Ovary (tissue), 9 donors: Measurements from ENCODE around the gene UTP14C. TPM values are rescaled to one million over a fixed set of nuclear protein-coding genes. Genes with fewer than 3 reads are reported as not detected.

Source experiments
- DNase-seq, 5 donors: peaks; one replicate each; pipeline ENCODE4 v3.0.0-alpha.2; 2019 to 2020
- H3K27ac ChIP-seq, 2 donors: fragments of 200-600 bp; one replicate each; pipeline versions ENCODE4 v1.5.1 to v1.8.0; 2019 to 2022
- H3K27me3 ChIP-seq: fragments of 200-600 bp; one replicate; pipeline ENCODE4 v1.8.0; 2022
- H3K36me3 ChIP-seq: fragments of 200-600 bp; sonication (generic); one replicate; pipeline ENCODE4 v1.5.1; 2019
- H3K4me1 ChIP-seq: one replicate; pipeline ENCODE4 v1.8.1; 2013; ENCODE audit warnings: mild to moderate bottlenecking, moderate library complexity; ENCODE audit not compliant: insufficient read depth
- H3K4me3 ChIP-seq: fragments of 200-600 bp; sonication (generic); one replicate; pipeline ENCODE4 v1.5.1; 2017
- H3K9me3 ChIP-seq, 2 donors: fragments of 200-600 bp in 1 of 2; sonication (generic) in 1 of 2; one replicate each; pipeline versions ENCODE4 v1.5.1 to v1.8.1; 2013 to 2019; ENCODE audit warnings: mild to moderate bottlenecking in 1 of 2, moderate library complexity in 1 of 2
- EP300 ChIP-seq: sonication (generic); formaldehyde crosslinking; IDR thresholded peaks from one replicate; pipeline ENCODE4 v1.6.1; 2017; ENCODE audit warnings: antibody characterized with exemption
- POLR2A ChIP-seq: fragments of 450-650 bp; IDR thresholded peaks from one replicate; pipeline ENCODE4 v1.6.1; 2017; ENCODE audit warnings: antibody characterized with exemption, mild to moderate bottlenecking, moderate library complexity
- WGBS, 3 donors: extraction: QIAGEN DNeasy Blood & Tissue Kit in 1 of 3; methylation state at CpG; one replicate each; pipeline versions ENCODE4 v1.1.5 to v1.1.7; 2013 to 2017; 5-methylcytosine and 5-hydroxymethylcytosine counted together
- intact Hi-C, 4 donors: fragments of 100-400 bp; cut with DNase I; formaldehyde crosslinking; loops; one replicate each; pipeline versions ENCODE4 v1.11.0 to v1.15.1; 2022 to 2023
- polyA plus RNA-seq, 2 donors: library from polyadenylated mRNA; stranded (reverse); fragments of 200-250 nt in 1 of 2; fragments of 350-450 nt in 1 of 2; fragmentation: Illumina TruSeq in 1 of 2; extraction: RNeasy Lipid Tissue Mini Kit (QIAGEN cat#74804) in 1 of 2; gene quantifications; one replicate each; pipeline ENCODE4 v1.2.3, GENCODE V29; 2013 to 2014
- total RNA-seq, 7 donors: library from RNA; depleted of rRNA in 2 of 7; stranded (reverse); fragments of >200 nt in 2 of 7; fragmentation: NEBNext Ultra II Directional in 3 of 7; extraction: Animal tissue kit (Norgen Biotek cat#: 25700) in 3 of 7; gene quantifications; one replicate each; pipeline versions ENCODE4 v1.1.0 to v1.2.4, GENCODE V29; 2016 to 2023
- TF ChIP-seq, protein P1 (sequence below), 3 donors: fragments of 450-650 bp in 2 of 3; fragments of 200-600 bp in 1 of 3; IDR thresholded peaks; one replicate each; pipeline versions ENCODE4 v1.5.1 to v1.8.0; 2016 to 2022; ENCODE audit warnings: antibody characterized with exemption in 3 of 3, mild to moderate bottlenecking in 1 of 3
- donor health status: DM: no; HTN: no; CAD: no; lungs with moderate emphysema.
- donor health status: DM: no; HTN: no; CAD: no.
- donor health status: Bipolar disorder and iron deficiency.
- donor health status: DM: yes; HTN: yes; CAD: no.
- donor health status: DM: no; HTN: no; CAD: no.
- donor health status: DM: yes; HTN: yes; CAD: no.

UTP14C gene
- total and polyA plus RNA-seq, 9 donors = 7.4 to 20.2 (median 14.6) TPM

DNA sequence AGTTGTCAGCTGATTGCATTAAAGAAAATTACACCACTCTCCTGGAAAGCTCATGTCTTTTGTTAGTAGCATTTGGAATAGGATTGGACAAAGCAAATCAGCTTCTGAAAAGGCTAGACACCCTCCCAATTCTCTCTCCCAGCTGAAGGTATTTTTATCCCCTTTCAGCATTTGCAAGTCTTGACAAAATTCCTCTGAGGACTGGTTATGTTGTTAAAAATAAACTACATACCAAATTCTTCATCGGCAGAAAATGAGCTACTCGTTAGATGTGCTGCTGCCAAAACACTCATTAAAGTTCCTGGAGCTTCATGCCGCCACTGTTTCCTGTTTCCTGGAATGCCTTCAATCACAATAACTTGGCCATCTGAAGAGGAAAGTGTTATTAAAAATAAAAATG is 37.1 kb downstream of the UTP14C start:
- Histone ChIP-seq H3K4me1 (no peaks in the 10 kb centered on the region), H3K27ac (no peak overlapping the region), H3K27me3 (no peaks in the 10 kb centered on the region), H3K9me3 (no peaks in the 10 kb centered on the region), H3K4me3 (no peak overlapping the region), H3K36me3 (no peaks in the 10 kb centered on the region)
- WGBS, 3 donors = 5 to 18% (median 17%) methylated on average over 3 of the region's 3 CpGs
- no peak for DNase-seq
- TF ChIP-seq, protein P1, sequence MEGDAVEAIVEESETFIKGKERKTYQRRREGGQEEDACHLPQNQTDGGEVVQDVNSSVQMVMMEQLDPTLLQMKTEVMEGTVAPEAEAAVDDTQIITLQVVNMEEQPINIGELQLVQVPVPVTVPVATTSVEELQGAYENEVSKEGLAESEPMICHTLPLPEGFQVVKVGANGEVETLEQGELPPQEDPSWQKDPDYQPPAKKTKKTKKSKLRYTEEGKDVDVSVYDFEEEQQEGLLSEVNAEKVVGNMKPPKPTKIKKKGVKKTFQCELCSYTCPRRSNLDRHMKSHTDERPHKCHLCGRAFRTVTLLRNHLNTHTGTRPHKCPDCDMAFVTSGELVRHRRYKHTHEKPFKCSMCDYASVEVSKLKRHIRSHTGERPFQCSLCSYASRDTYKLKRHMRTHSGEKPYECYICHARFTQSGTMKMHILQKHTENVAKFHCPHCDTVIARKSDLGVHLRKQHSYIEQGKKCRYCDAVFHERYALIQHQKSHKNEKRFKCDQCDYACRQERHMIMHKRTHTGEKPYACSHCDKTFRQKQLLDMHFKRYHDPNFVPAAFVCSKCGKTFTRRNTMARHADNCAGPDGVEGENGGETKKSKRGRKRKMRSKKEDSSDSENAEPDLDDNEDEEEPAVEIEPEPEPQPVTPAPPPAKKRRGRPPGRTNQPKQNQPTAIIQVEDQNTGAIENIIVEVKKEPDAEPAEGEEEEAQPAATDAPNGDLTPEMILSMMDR (IDR thresholded peaks at IDR 0.05) = no peak
- TF ChIP-seq EP300 (no peak), POLR2A (no peak)
- intact Hi-C loops = no loop called here

DNA sequence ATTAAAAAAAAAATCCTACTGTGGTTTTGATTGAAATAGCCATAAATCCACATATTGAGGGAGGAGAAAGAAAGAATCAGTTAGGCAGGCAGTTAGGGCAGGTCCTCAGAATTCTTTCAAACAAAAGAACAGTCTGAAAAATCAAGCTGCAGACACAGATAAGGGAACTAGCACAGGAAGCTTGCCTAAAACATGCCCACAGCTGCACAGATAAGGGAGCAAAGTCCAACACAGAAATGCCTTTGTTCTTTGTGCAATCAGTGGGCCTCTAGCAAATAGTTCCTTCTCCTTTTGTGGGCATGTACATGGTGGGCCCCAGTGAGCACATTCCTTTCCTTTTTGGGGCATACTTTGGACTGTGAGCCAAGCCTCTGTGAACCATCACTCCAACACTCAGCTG is 42.7 kb downstream of the UTP14C start:
- intact Hi-C loops = no loop called here
- no peak for DNase-seq
- no peaks in the 10 kb centered on the region for H3K4me1 ChIP-seq
- H3K9me3 ChIP-seq = peaks cover 0 to 5% of the 10 kb centered on the region in 2 donors
- TF ChIP-seq, protein P1 (IDR thresholded peaks at IDR 0.05) = no peak
- TF ChIP-seq POLR2A (no peak), EP300 (no peak)
- no peak overlapping the region for H3K27ac ChIP-seq
- no peaks in the 10 kb centered on the region for H3K36me3 ChIP-seq
- no peaks in the 10 kb centered on the region for H3K27me3 ChIP-seq
- H3K4me3 ChIP-seq = no peak overlapping the region

DNA sequence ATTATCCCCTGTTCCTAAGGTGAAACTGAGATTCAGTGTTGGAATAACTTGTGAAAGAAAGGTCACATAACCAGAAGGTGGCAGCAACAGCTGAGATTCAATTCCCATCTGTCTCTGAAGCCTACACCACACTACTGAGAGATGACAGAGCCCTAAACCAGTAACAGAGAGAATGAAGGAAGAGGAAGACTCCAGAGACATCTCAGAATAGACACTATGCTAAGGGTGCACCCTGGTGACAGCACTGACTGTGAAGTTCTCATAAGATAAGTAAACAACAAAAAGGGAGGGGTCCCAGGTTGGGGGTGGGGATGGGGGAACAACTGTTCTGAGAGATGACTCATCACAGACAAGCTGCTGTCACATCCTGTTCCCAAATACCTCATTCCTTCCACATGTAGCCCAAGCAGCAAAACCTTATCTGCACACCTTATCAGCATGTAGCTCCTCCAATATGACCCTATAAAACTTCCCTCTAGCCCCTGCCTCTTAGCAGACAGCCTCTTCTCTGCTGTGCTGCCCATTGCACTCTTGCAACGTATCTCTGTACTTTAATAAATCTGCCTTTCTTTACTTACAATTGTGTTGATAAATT is 46.5 kb downstream of the UTP14C start:
- intact Hi-C loops = no loop called here
- WGBS, 3 donors = 71 to 84% (median 78%) methylated on average over 1 of the region's 1 CpG
- Histone ChIP-seq H3K9me3 (peaks cover 0 to 5% of the 10 kb centered on the region in 2 donors), H3K27ac (no peak overlapping the region), H3K36me3 (no peaks in the 10 kb centered on the region), H3K4me3 (no peak overlapping the region), H3K4me1 (no peaks in the 10 kb centered on the region), H3K27me3 (no peaks in the 10 kb centered on the region)
- TF ChIP-seq, protein P1 (IDR thresholded peaks at IDR 0.05) = no peak
- TF ChIP-seq EP300 = no peak
- TF ChIP-seq POLR2A = no peak
- DNase-seq = no peak

Other genes with a start within 250 kb of the UTP14C start
- gene DHRS12, start 220.5 kb upstream of the UTP14C start, total RNA-seq = 10 to 100 TPM in 6 of 7 donors, 1 to 10 TPM in 1; 9.7 to 19.7 (median 16.2) TPM
- gene DHRS12, start 220.5 kb upstream of the UTP14C start, polyA plus RNA-seq = 10 to 100 TPM; 24.9 to 29.1 TPM
- under 1 TPM in 6 of 7 donors, not detected in 1; 0.05 to 0.28 (median 0.12) TPM for gene TMEM272, start 179.5 kb upstream of the UTP14C start, total RNA-seq
- under 1 TPM in 1 of 2 donors, not detected in 1; 0.07 TPM for gene TMEM272, start 179.5 kb upstream of the UTP14C start, polyA plus RNA-seq
- gene CCDC70, start 162.7 kb upstream of the UTP14C start, total RNA-seq = not detected
- not detected for gene CCDC70, start 162.7 kb upstream of the UTP14C start, polyA plus RNA-seq
- gene ATP7B, start 13.2 kb upstream of the UTP14C start, total RNA-seq = 1 to 10 TPM; 2.9 to 7.3 (median 5.1) TPM
- gene ATP7B, start 13.2 kb upstream of the UTP14C start, polyA plus RNA-seq = 1 to 10 TPM; 3.2 to 5.9 TPM
- 10 to 100 TPM; 15.0 to 36.2 (median 29.6) TPM for gene ALG11, start 12.3 kb upstream of the UTP14C start, total RNA-seq
- 10 to 100 TPM in 1 of 2 donors, 1 to 10 TPM in 1; 5.9 to 16.6 TPM for gene ALG11, start 12.3 kb upstream of the UTP14C start, polyA plus RNA-seq
- 10 to 100 TPM in 1 of 7 donors, 1 to 10 TPM in 1, under 1 TPM in 4, not detected in 1; 0.18 to 12.4 (median 0.58) TPM for gene NEK5, start 104.4 kb downstream of the UTP14C start, total RNA-seq
- gene NEK5, start 104.4 kb downstream of the UTP14C start, polyA plus RNA-seq = under 1 TPM; 0.13 TPM
- gene NEK3, start 134.9 kb downstream of the UTP14C start, total RNA-seq = 10 to 100 TPM in 5 of 7 donors, 1 to 10 TPM in 2; 7.1 to 15.8 (median 11.3) TPM
- 10 to 100 TPM; 14.8 to 17.4 TPM for gene NEK3, start 134.9 kb downstream of the UTP14C start, polyA plus RNA-seq